Measurements from ENCODE around the gene RAG2.
A peak's percentile ranks its signal among the peaks of the same experiment; 100 is the strongest.

The RAG2 gene

GRCh38 chr11:36602135-36602534, 4.1 kb upstream of the RAG2 start:
- no peak overlapping the region for H3K4me3 ChIP-seq (replicated peaks; ENCODE audit: insufficient read depth, low read length)
- no peaks in the 10 kb centered on the region for H3K27me3 ChIP-seq (ENCODE audit: insufficient read depth, poor library complexity, severe bottlenecking)
- no peak for DNase-seq (ENCODE audit: low read depth in 1 of 2, low spot score in 1 of 2)
- peak overlapping the region; percentile 53; the same call in 1 of the 2 replicates for H3K27ac ChIP-seq (replicated peaks)
- TF ChIP-seq GABPA (IDR thresholded peaks at IDR 0.05; ENCODE audit: low read depth) (no peak), SPI1 (IDR thresholded peaks at IDR 0.05; ENCODE audit: borderline replicate concordance, low read depth) (no peak), CTCF (IDR thresholded peaks at IDR 0.05; ENCODE audit: insufficient read depth, low read length) (no peak), POLR2AphosphoS5 (IDR thresholded peaks at IDR 0.05; ENCODE audit: low read depth) (no peak), REST (IDR thresholded peaks at IDR 0.05; ENCODE audit: insufficient replicate concordance, low read depth) (no peak)

- DNase-seq (ENCODE audit: low read depth in 1 of 2, low spot score in 1 of 2) = peak in 1 of 2 experiments; percentile 3
- Histone ChIP-seq H3K27me3 (ENCODE audit: insufficient read depth, poor library complexity, severe bottlenecking) (no peaks in the 10 kb centered on the region), H3K4me3 (replicated peaks; ENCODE audit: insufficient read depth, low read length) (no peak overlapping the region), H3K27ac (replicated peaks) (peak overlapping the region; percentile 53)
- TF ChIP-seq GABPA (IDR thresholded peaks at IDR 0.05; ENCODE audit: low read depth) (no peak), REST (IDR thresholded peaks at IDR 0.05; ENCODE audit: insufficient replicate concordance, low read depth) (no peak), SPI1 (IDR thresholded peaks at IDR 0.05; ENCODE audit: borderline replicate concordance, low read depth) (peak; percentile 59; the same call in 1 of the 2 replicates)
Observed at GRCh38 chr11:36601155-36601554, 3.1 kb upstream of the RAG2 start.

GRCh38 chr11:36600180-36600579, 2.1 kb upstream of the RAG2 start:
- no peak for DNase-seq (ENCODE audit: low read depth in 1 of 2, low spot score in 1 of 2)
- no peak overlapping the region for H3K27ac ChIP-seq (replicated peaks)
- H3K4me3 ChIP-seq (replicated peaks; ENCODE audit: insufficient read depth, low read length) = no peak overlapping the region
- TF ChIP-seq GABPA (IDR thresholded peaks at IDR 0.05; ENCODE audit: low read depth) (no peak), REST (IDR thresholded peaks at IDR 0.05; ENCODE audit: insufficient replicate concordance, low read depth) (no peak), POLR2AphosphoS5 (IDR thresholded peaks at IDR 0.05; ENCODE audit: low read depth) (no peak), SPI1 (IDR thresholded peaks at IDR 0.05; ENCODE audit: borderline replicate concordance, low read depth) (no peak), CTCF (IDR thresholded peaks at IDR 0.05; ENCODE audit: insufficient read depth, low read length) (no peak)
- H3K27me3 ChIP-seq (ENCODE audit: insufficient read depth, poor library complexity, severe bottlenecking) = no peaks in the 10 kb centered on the region

Data from HL-60 (cell line).